Tibial nerve (tissue), 4 donors: Measurements from ENCODE around the gene KCNAB2. TPM values are rescaled to one million over a fixed set of nuclear protein-coding genes. Genes with fewer than 3 reads are reported as not detected.

ENCODE experiments used
- DNase-seq, 2 donors: peaks; one replicate each; pipeline ENCODE4 v3.0.0-alpha.2; 2019; ENCODE audit warnings: low spot score in 2 of 2
- H3K27ac ChIP-seq, 4 donors: fragments of 200-600 bp; sonication (generic) in 3 of 4; one replicate each; pipeline ENCODE4 v1.5.1; 2017 to 2019; ENCODE audit warnings: mild to moderate bottlenecking in 1 of 4
- H3K27me3 ChIP-seq, 2 donors: fragments of 200-600 bp; sonication (generic) in 1 of 2; one replicate each; pipeline versions ENCODE4 v1.5.1 to v1.6.0; 2017 to 2019
- H3K36me3 ChIP-seq, 3 donors: fragments of 200-600 bp; sonication (generic); one replicate each; pipeline ENCODE4 v1.5.1; 2018 to 2019
- H3K4me1 ChIP-seq, 4 donors: fragments of 200-600 bp; sonication (generic) in 3 of 4; one replicate each; pipeline ENCODE4 v1.5.1; 2017 to 2019
- H3K4me3 ChIP-seq, 4 donors: fragments of 200-600 bp; sonication (generic) in 3 of 4; one replicate each; pipeline ENCODE4 v1.5.1; 2017 to 2019; ENCODE audit warnings: mild to moderate bottlenecking in 1 of 4, moderate library complexity in 1 of 4
- H3K9me3 ChIP-seq, 4 donors: fragments of 200-600 bp; sonication (generic) in 3 of 4; one replicate each; pipeline ENCODE4 v1.5.1; 2017 to 2019
- CTCF ChIP-seq, 5 experiments: fragments of 200-600 bp in 3 of 5; fragments of 450-650 bp in 2 of 5; sonication (generic) in 3 of 5; IDR thresholded peaks; one replicate each; pipeline ENCODE4 v1.5.1; 2016 to 2019; ENCODE audit warnings: antibody characterized with exemption in 5 of 5, mild to moderate bottlenecking in 3 of 5, moderate library complexity in 2 of 5
- EP300 ChIP-seq, 2 donors: sonication (generic); formaldehyde crosslinking; IDR thresholded peaks; one replicate each; pipeline ENCODE4 v1.6.1; 2017; ENCODE audit warnings: antibody characterized with exemption in 2 of 2, mild to moderate bottlenecking in 1 of 2
- POLR2A ChIP-seq, 2 donors: fragments of 450-650 bp; IDR thresholded peaks; one replicate each; pipeline ENCODE4 v1.6.1; 2017; ENCODE audit warnings: antibody characterized with exemption in 2 of 2, mild to moderate bottlenecking in 2 of 2, moderate library complexity in 2 of 2
- WGBS, 2 donors: methylation state at CpG; one replicate each; pipeline ENCODE4 v1.1.5; 2018; 5-methylcytosine and 5-hydroxymethylcytosine counted together
- total RNA-seq, 4 donors: library from RNA; depleted of rRNA; stranded (reverse); fragments of >200 nt; gene quantifications; one replicate each; pipeline ENCODE4 v1.1.0, GENCODE V29; 2016

KCNAB2 gene
- total RNA-seq, 4 donors from 2014 or later = 7.0 to 21.4 (median 13.8) TPM

- no peak for DNase-seq
- TF ChIP-seq CTCF (IDR thresholded peaks at IDR 0.05) = no peak
- no peak for TF ChIP-seq POLR2A (IDR thresholded peaks at IDR 0.05)
- no peak for TF ChIP-seq EP300 (IDR thresholded peaks at IDR 0.05)
- Histone ChIP-seq H3K36me3 (no peaks in the 10 kb centered on the region), H3K27ac (peak overlapping the region in 3 of 4 donors; percentile 38 to 74 (median 38)), H3K4me1 (peaks cover 0 to 28% (median 13%) of the 10 kb centered on the region in 4 donors), H3K27me3 (no peaks in the 10 kb centered on the region), H3K4me3 (no peak overlapping the region), H3K9me3 (no peaks in the 10 kb centered on the region)
- WGBS, 2 donors = 43 to 53% methylated on average over 10 to 12 of the region's 12 CpGs
Measured at GRCh38 chr1:6083801-6084446, 38.2 kb downstream of the KCNAB2 start.

- H3K27me3 ChIP-seq = no peaks in the 10 kb centered on the region
- TF ChIP-seq CTCF (IDR thresholded peaks at IDR 0.05) (no peak), EP300 (IDR thresholded peaks at IDR 0.05) (no peak), POLR2A (IDR thresholded peaks at IDR 0.05) (no peak)
- 87 to 90% methylated on average over 18 of the region's 18 CpGs for WGBS, 2 donors
- no peaks in the 10 kb centered on the region for H3K36me3 ChIP-seq
- H3K27ac ChIP-seq = peak overlapping the region in 1 of 4 donors; percentile 74
- DNase-seq = no peak
- no peak overlapping the region for H3K4me3 ChIP-seq
- H3K9me3 ChIP-seq = no peaks in the 10 kb centered on the region
- H3K4me1 ChIP-seq = peaks cover 0 to 28% (median 13%) of the 10 kb centered on the region in 4 donors
Measured at GRCh38 chr1:6084781-6085495, 39.2 kb downstream of the KCNAB2 start.

GRCh38 chr1:6085666-6086065 is 40.0 kb downstream of the KCNAB2 start:
- Histone ChIP-seq H3K4me3 (no peak overlapping the region), H3K9me3 (no peaks in the 10 kb centered on the region), H3K27ac (no peak overlapping the region), H3K27me3 (no peaks in the 10 kb centered on the region), H3K36me3 (peaks cover 0 to 6% (median 0%) of the 10 kb centered on the region in 3 donors), H3K4me1 (peaks cover 0 to 28% (median 13%) of the 10 kb centered on the region in 4 donors)
- TF ChIP-seq POLR2A (IDR thresholded peaks at IDR 0.05) (no peak), EP300 (IDR thresholded peaks at IDR 0.05) (no peak), CTCF (IDR thresholded peaks at IDR 0.05) (no peak)
- DNase-seq = no peak
- 85 to 90% methylated on average over 12 to 13 of the region's 13 CpGs for WGBS, 2 donors

- Histone ChIP-seq H3K4me1 (peaks cover 0 to 28% (median 13%) of the 10 kb centered on the region in 4 donors), H3K27ac (peak overlapping the region in 2 of 4 donors; percentile 13 to 17), H3K9me3 (no peaks in the 10 kb centered on the region), H3K36me3 (peaks cover 0 to 6% (median 0%) of the 10 kb centered on the region in 3 donors), H3K4me3 (no peak overlapping the region), H3K27me3 (no peaks in the 10 kb centered on the region)
- DNase-seq = no peak
- WGBS, 2 donors = 63 to 71% methylated on average over 13 of the region's 13 CpGs
- TF ChIP-seq POLR2A (IDR thresholded peaks at IDR 0.05) (no peak), CTCF (IDR thresholded peaks at IDR 0.05) (no peak), EP300 (IDR thresholded peaks at IDR 0.05) (no peak)
Measured at GRCh38 chr1:6086358-6086757, 40.7 kb downstream of the KCNAB2 start.
